Nephron progenitor cell (in vitro differentiated cells): ENCODE results near the gene NPB.
A peak's percentile ranks its signal among the peaks of the same experiment; 100 is the strongest.

Experiments used
- DNase-seq: peaks from one replicate; pipeline ENCODE4 v3.0.0; 2021
- H3K27ac Mint-ChIP-seq: 2 replicates; pipeline ENCODE4 v1.8.0; 2021; ENCODE audit warnings: mild to moderate bottlenecking, moderate library complexity, mixed read lengths
- H3K27me3 Mint-ChIP-seq: 2 replicates; pipeline ENCODE4 v1.8.0; 2021; ENCODE audit warnings: mild to moderate bottlenecking, low read depth, mixed read lengths; ENCODE audit not compliant: poor library complexity
- H3K36me3 Mint-ChIP-seq: 2 replicates; pipeline ENCODE4 v1.8.0; 2021; ENCODE audit warnings: low read depth, mixed read lengths
- H3K4me1 Mint-ChIP-seq: 2 replicates; pipeline ENCODE4 v1.8.0; 2021; ENCODE audit warnings: mixed read lengths
- H3K4me3 Mint-ChIP-seq: 2 replicates; pipeline ENCODE4 v1.8.0; 2021; ENCODE audit warnings: mild to moderate bottlenecking, moderate library complexity, mixed read lengths
- H3K9me3 Mint-ChIP-seq: 2 replicates; pipeline ENCODE4 v1.8.0; 2021; ENCODE audit warnings: mild to moderate bottlenecking, moderate library complexity, mixed read lengths
- TF ChIP-seq, protein P1 (sequence below): fragments of 200-600 bp; sonication (generic); IDR thresholded peaks from 2 replicates; pipeline ENCODE4 v1.5.0; 2021; ENCODE audit warnings: antibody characterized with exemption

NPB gene

DNA sequence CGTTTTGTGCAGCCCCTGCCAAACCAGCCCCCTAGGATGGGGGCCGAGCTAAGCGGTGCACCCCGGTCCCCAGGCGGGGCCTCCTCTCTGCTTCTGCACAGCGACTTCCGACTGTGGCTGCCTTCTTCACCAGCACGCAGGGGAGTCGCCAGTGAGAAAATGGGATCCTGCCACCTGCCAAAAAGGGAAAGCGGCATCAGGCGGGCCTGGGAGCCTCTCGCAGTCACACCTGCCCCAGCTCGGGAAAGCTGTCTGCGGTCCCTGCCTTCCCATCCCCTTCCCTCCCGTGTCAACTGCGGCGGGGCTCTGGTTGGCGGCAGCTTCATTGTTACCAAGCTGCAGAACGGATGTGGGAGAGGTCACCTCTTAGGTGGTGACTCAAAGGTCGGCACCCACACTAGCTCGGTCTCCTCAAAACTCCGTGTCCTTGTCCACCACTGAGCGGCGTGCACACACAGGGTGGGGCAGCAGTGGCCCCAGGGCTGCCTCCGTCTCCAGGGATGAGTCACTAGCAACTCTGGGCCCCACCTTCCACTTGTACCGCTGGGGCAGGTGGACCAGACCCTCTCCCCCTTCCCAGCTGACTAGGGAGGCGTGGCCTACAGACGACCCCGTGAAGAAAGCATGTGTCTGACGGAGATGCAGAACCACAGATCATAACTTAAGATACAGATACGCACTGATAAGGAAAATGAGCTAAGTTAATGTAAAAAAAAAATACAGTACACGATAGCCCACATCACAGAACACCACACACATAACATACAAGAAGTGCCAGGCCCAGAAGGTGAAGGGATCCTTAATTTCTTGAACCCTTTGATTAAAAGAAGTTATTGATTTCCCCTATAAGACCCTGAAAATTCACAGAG, 10.6 kb downstream of the NPB start:
- no peaks in the 10 kb centered on the region for H3K9me3 Mint-ChIP-seq
- no peak for DNase-seq
- peak overlapping the region; percentile 6 for H3K4me3 Mint-ChIP-seq
- peaks cover 6% of the 10 kb centered on the region for H3K27me3 Mint-ChIP-seq
- H3K27ac Mint-ChIP-seq, result no peak overlapping the region
- TF ChIP-seq, protein P1, sequence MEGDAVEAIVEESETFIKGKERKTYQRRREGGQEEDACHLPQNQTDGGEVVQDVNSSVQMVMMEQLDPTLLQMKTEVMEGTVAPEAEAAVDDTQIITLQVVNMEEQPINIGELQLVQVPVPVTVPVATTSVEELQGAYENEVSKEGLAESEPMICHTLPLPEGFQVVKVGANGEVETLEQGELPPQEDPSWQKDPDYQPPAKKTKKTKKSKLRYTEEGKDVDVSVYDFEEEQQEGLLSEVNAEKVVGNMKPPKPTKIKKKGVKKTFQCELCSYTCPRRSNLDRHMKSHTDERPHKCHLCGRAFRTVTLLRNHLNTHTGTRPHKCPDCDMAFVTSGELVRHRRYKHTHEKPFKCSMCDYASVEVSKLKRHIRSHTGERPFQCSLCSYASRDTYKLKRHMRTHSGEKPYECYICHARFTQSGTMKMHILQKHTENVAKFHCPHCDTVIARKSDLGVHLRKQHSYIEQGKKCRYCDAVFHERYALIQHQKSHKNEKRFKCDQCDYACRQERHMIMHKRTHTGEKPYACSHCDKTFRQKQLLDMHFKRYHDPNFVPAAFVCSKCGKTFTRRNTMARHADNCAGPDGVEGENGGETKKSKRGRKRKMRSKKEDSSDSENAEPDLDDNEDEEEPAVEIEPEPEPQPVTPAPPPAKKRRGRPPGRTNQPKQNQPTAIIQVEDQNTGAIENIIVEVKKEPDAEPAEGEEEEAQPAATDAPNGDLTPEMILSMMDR, result no peak
- H3K4me1 Mint-ChIP-seq, result peaks cover 15% of the 10 kb centered on the region
- peaks cover 16% of the 10 kb centered on the region for H3K36me3 Mint-ChIP-seq

DNA sequence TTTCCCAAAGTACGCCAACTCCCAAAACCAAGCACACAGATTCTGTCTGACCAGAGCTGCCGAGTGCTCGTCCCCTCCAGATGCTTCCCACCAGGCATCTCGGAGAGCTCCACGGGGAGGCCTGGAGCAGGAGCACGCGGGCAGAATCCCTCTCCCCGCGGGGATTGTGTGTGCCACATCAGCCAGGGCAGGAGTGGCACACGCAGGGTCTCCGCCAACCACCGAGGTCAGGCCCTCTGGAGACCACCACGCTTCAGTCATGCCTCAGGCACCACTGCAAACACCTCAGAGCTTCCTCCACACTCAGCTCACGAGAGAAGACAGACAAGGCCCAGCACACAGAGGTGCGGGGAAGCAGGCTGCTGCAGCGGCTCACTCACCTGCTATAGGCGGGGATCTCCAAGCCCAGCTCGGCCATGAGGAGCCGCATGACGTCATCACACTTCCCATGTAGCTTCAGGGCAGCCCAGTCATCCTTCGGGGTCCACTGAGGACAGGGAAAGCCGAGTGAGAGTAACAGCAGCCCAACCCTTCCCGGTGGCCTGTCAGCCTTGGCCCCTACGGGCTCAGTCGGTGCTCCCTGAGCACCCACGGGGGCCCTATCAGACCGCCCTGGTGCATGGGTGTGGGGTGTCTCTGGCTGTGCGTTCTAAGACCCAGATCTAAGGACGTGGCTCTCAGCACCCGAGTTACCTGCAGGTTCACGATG, 11.5 kb downstream of the NPB start:
- no peak for DNase-seq
- H3K4me3 Mint-ChIP-seq, result no peak overlapping the region
- peaks cover 20% of the 10 kb centered on the region for H3K4me1 Mint-ChIP-seq
- H3K27ac Mint-ChIP-seq, result no peak overlapping the region
- peaks cover 6% of the 10 kb centered on the region for H3K27me3 Mint-ChIP-seq
- H3K9me3 Mint-ChIP-seq, result no peaks in the 10 kb centered on the region
- H3K36me3 Mint-ChIP-seq, result peaks cover 16% of the 10 kb centered on the region
- TF ChIP-seq, protein P1, result no peak

DNA sequence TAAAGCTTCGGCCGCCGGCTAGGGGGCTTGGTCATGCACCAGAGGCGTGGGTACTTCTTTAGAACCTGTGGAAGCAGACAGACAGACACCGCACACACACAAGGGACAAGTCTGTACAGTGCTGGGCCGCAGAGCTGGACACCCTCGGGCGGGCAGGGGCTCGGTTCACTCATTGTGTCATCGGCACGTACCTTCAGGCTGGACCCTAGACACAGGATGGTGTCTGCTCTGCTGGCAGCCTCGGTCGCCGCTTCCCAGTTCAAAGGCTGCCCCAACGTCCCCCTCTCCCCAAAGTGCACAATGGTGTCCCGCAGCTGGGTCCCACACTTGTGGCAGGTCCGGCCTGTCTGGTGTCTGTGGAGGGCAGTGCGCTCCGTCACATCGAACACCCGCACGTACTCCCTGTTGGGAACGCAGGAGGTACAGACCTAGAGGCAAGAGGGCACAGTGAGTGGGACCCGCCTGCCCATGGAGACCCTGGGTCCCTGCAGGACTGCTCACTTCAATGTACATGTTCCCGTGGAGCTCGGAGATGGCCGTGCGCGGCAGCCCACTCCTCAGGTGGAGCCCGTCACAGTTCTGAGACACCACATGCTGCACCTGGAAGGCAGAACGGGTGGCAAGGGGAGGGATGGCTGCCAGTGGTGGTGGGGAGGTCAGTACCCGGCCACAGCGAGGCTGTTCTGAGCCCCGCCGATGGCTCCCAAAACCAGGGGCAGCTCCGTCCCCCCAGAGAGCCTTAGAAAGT, 12.2 kb downstream of the NPB start:
- TF ChIP-seq, protein P1, result no peak
- Mint-ChIP-seq H3K36me3 (peaks cover 16% of the 10 kb centered on the region), H3K4me1 (peaks cover 21% of the 10 kb centered on the region), H3K27ac (no peak overlapping the region), H3K27me3 (peaks cover 6% of the 10 kb centered on the region), H3K9me3 (no peaks in the 10 kb centered on the region), H3K4me3 (no peak overlapping the region)
- DNase-seq, result no peak

DNA sequence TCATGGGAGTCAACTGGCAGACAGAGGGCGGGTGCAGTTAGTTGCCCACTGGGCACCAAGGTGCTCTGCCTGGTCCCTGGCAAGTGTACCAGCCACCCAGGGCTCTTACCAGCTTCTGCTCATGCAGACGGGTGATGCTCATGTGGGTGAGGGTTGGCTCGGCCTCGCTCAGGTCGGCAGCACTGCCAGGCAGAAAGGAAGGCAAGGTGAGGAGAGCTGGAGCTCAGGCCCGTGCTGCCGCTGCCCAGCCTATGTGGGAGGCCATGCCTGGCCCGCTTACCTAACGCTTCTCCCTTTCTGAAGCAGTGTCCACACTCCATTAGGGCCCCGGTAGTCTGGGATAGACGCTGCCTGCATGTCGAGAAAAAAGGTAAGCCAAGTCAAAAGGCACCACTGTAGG, 13.3 kb downstream of the NPB start:
- no peak overlapping the region for H3K4me3 Mint-ChIP-seq
- no peaks in the 10 kb centered on the region for H3K9me3 Mint-ChIP-seq
- TF ChIP-seq, protein P1, result no peak
- peaks cover 6% of the 10 kb centered on the region for H3K27me3 Mint-ChIP-seq
- H3K27ac Mint-ChIP-seq, result no peak overlapping the region
- H3K36me3 Mint-ChIP-seq, result peaks cover 16% of the 10 kb centered on the region
- H3K4me1 Mint-ChIP-seq, result peaks cover 16% of the 10 kb centered on the region
- no peak for DNase-seq

DNA sequence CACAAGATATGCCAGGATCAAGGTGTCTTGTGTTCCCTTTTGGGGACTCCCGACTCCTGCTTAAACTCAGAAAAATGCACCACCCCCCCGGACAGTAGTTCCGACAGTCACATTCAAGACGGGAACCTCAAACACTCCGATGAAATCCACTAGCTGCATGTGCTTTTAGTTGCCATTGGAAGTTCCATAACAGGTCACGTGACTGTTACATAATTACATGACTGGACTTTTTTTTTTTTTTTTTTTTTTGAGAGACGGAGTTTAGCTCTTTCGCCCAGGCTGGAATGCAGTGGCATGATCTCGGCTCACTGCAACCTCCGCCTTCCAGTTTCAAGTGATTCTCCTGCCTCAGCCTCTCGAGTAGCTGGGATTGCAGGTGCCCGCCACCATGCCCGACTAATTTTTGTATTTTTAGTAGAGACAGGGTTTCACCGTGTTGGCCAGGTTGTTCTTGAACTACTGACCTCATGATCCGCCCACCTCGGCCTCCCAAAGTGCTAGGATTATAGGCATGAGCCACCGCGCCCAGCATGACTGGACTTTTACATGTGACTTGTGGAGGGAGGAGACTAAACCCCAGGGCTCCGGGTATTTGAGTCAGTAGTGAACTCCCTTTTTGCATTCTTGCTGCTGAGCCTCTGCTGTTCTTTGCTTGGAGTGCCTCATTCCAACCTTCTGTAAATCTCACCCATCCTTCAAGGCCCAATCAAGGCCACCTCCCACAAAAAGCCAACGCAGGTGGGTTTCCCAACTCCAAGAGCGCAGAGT, 14.4 kb downstream of the NPB start:
- TF ChIP-seq, protein P1, result no peak
- H3K9me3 Mint-ChIP-seq, result no peaks in the 10 kb centered on the region
- peaks cover 21% of the 10 kb centered on the region for H3K36me3 Mint-ChIP-seq
- peaks cover 6% of the 10 kb centered on the region for H3K27me3 Mint-ChIP-seq
- H3K27ac Mint-ChIP-seq, result no peak overlapping the region
- peaks cover 21% of the 10 kb centered on the region for H3K4me1 Mint-ChIP-seq
- peak overlapping the region; percentile 83 for H3K4me3 Mint-ChIP-seq
- no peak for DNase-seq
